IMR-90 (cell line): ENCODE data around the gene PTPRK. TPM values are rescaled to one million over a fixed set of nuclear protein-coding genes. Genes with fewer than 3 reads are reported as not detected.

Experiments used
- ATAC-seq: fragments of 200-7000 bp; cut with Tn5 transposase; 2 replicates; pipeline ENCODE4 v1.9.1; 2020; ENCODE audit warnings: low read depth, mild to moderate bottlenecking, moderate library complexity
- BruUV-seq: library from RNA; stranded (reverse); fragments of 400-500 nt; replicated peaks from 2 replicates; lab custom pipeline; 2021; lab: Mats Ljungman, UMichigan
- CTCF ChIA-PET: fragments of 300-600 bp; formaldehyde crosslinking; extraction: SDS; loops from one replicate; lab custom pipeline; 2021; ENCODE audit warnings: antibody characterized with exemption; lab: Yijun Ruan, JAX
- POLR2A ChIA-PET: fragments of 300-600 bp; sonication (Branson Sonifier 250); formaldehyde crosslinking; loops from one replicate; lab custom pipeline; 2022; ENCODE audit warnings: antibody characterized with exemption; ENCODE audit not compliant: unreplicated experiment; lab: Charles Lee
- DNase-seq: peaks from one replicate; pipeline ENCODE4 v3.0.0; 2013
- H2AFZ ChIP-seq: replicated peaks from 2 replicates; pipeline ENCODE3; 2013; ENCODE audit warnings: low read length, mild to moderate bottlenecking; ENCODE audit not compliant: poor library complexity
- H2AK5ac ChIP-seq: 2 replicates; pipeline ENCODE4 v1.6.1; 2013; ENCODE audit warnings: low read depth, low read length, inconsistent platforms
- H2AK9ac ChIP-seq: replicated peaks from 2 replicates; pipeline ENCODE3; 2013; ENCODE audit warnings: mild to moderate bottlenecking, low read depth, low read length, moderate library complexity; ENCODE audit not compliant: poor library complexity
- H2BK120ac ChIP-seq: 2 replicates; pipeline ENCODE4 v1.6.1; 2013; ENCODE audit warnings: low read depth, low read length, inconsistent platforms
- H2BK15ac ChIP-seq: 3 replicates; pipeline ENCODE4 v1.6.1; 2013; ENCODE audit warnings: low read depth, low read length, inconsistent platforms
- H2BK20ac ChIP-seq: 2 replicates; pipeline ENCODE4 v1.6.1; 2013; ENCODE audit warnings: low read depth, mild to moderate bottlenecking, inconsistent platforms, low read length, moderate library complexity
- H2BK5ac ChIP-seq: 2 replicates; pipeline ENCODE4 v1.6.1; 2013; ENCODE audit warnings: mild to moderate bottlenecking, low read depth, low read length, inconsistent platforms; ENCODE audit not compliant: poor library complexity, severe bottlenecking
- H3K14ac ChIP-seq: replicated peaks from 2 replicates; pipeline ENCODE4 v1.6.1; 2013; ENCODE audit warnings: low read depth, low read length, inconsistent platforms
- H3K18ac ChIP-seq: 2 replicates; pipeline ENCODE4 v1.6.1; 2013; ENCODE audit warnings: low read depth, low read length, control low read depth
- H3K23ac ChIP-seq: 2 replicates; pipeline ENCODE4 v1.6.1; 2013; ENCODE audit warnings: low read depth, low read length, inconsistent platforms
- H3K27ac ChIP-seq: 2 replicates; pipeline ENCODE4 v1.5.1; 2013; ENCODE audit warnings: mild to moderate bottlenecking, control low read depth, low read length; ENCODE audit not compliant: insufficient read depth
- H3K27me3 ChIP-seq: 2 replicates; pipeline ENCODE4 v1.6.1; 2013; ENCODE audit warnings: low read length; ENCODE audit not compliant: control insufficient read depth, insufficient read depth
- H3K36me3 ChIP-seq: 2 replicates; pipeline ENCODE4 v1.6.1; 2013; ENCODE audit warnings: low read length, mixed read lengths; ENCODE audit not compliant: control insufficient read depth, insufficient read depth
- H3K4ac ChIP-seq: 2 replicates; pipeline ENCODE4 v1.6.1; 2013; ENCODE audit warnings: low read depth, low read length, inconsistent platforms
- H3K4me1 ChIP-seq: 2 replicates; pipeline ENCODE4 v1.6.1; 2013; ENCODE audit warnings: low read length, mixed read lengths; ENCODE audit not compliant: control insufficient read depth, insufficient read depth
- H3K4me2 ChIP-seq: 2 replicates; pipeline ENCODE4 v1.6.1; 2013; ENCODE audit warnings: low read depth, mild to moderate bottlenecking, control low read depth, low read length, moderate library complexity
- H3K4me3 ChIP-seq: 2 replicates; pipeline ENCODE4 v1.5.1; 2013; ENCODE audit warnings: low read depth, mild to moderate bottlenecking, control low read depth, low read length, moderate library complexity; ENCODE audit not compliant: insufficient read depth
- H3K56ac ChIP-seq: 2 replicates; pipeline ENCODE4 v1.6.1; 2013; ENCODE audit warnings: low read length, inconsistent platforms; ENCODE audit not compliant: insufficient read depth; ENCODE audit errors: extremely low read depth
- H3K79me1 ChIP-seq, 2 experiments: 2 replicates each; pipeline ENCODE4 v1.6.1; 2013; ENCODE audit warnings: low read length in 2 of 2, inconsistent platforms in 1 of 2, low read depth in 1 of 2
- H3K9ac ChIP-seq: 2 replicates; pipeline ENCODE4 v1.6.1; 2013; ENCODE audit warnings: low read depth, low read length, control low read depth
- H3K9me1 ChIP-seq: 2 replicates; pipeline ENCODE4 v1.6.1; 2013; ENCODE audit warnings: low read length, inconsistent platforms; ENCODE audit not compliant: insufficient read depth
- H3K9me3 ChIP-seq: 2 replicates; pipeline ENCODE4 v1.6.1; 2013; ENCODE audit warnings: low read length; ENCODE audit not compliant: control insufficient read depth, insufficient read depth
- H4K20me1 ChIP-seq: 2 replicates; pipeline ENCODE4 v1.6.1; 2013; ENCODE audit warnings: low read length, inconsistent platforms; ENCODE audit not compliant: insufficient read depth
- H4K5ac ChIP-seq: 2 replicates; pipeline ENCODE4 v1.6.1; 2013; ENCODE audit warnings: mild to moderate bottlenecking, low read depth, low read length, control low read depth
- H4K8ac ChIP-seq, 2 experiments: 2 replicates each; pipeline ENCODE4 v1.6.1; 2013; ENCODE audit warnings: low read depth in 2 of 2, low read length in 2 of 2, control low read depth in 1 of 2, inconsistent platforms in 1 of 2
- H4K91ac ChIP-seq: 2 replicates; pipeline ENCODE4 v1.6.1; 2013; ENCODE audit warnings: low read depth, low read length, inconsistent platforms; ENCODE audit not compliant: insufficient read depth
- BHLHE40 ChIP-seq: fragments of 150-350 bp; IDR thresholded peaks from 2 replicates; pipeline ENCODE4 v1.6.1; 2016; ENCODE audit warnings: mild to moderate bottlenecking, low read depth, low read length
- CEBPB ChIP-seq: IDR thresholded peaks from 2 replicates; pipeline ENCODE4 v1.6.1; 2012; ENCODE audit warnings: low read depth, low read length, improper control_type of control experiment
- CHD1 ChIP-seq: IDR thresholded peaks from 2 replicates; pipeline ENCODE4 v1.6.1; 2012; ENCODE audit warnings: low read depth, low read length, improper control_type of control experiment
- CTCF ChIP-seq: conservative IDR thresholded peaks from 2 replicates; pipeline ENCODE4 v1.5.1; 2012; ENCODE audit warnings: mild to moderate bottlenecking, low read depth, low read length, improper control_type of control experiment
- ELK1 ChIP-seq: fragments of 150-350 bp; IDR thresholded peaks from 2 replicates; pipeline ENCODE4 v1.6.1; 2016; ENCODE audit warnings: low read depth, mild to moderate bottlenecking, low read length, moderate library complexity, borderline replicate concordance
- FOS ChIP-seq: fragments of 150-350 bp; IDR thresholded peaks from 2 replicates; pipeline ENCODE4 v1.6.1; 2016; ENCODE audit warnings: low read depth, low read length
- MAFK ChIP-seq: IDR thresholded peaks from 2 replicates; pipeline ENCODE4 v1.6.1; 2012; ENCODE audit warnings: low read depth, low read length, improper control_type of control experiment
- MAZ ChIP-seq: IDR thresholded peaks from 2 replicates; pipeline ENCODE4 v1.6.1; 2012; ENCODE audit warnings: low read depth, mild to moderate bottlenecking, low read length, improper control_type of control experiment, moderate library complexity, borderline replicate concordance
- MXI1 ChIP-seq: IDR thresholded peaks from 2 replicates; pipeline ENCODE4 v1.6.1; 2012; ENCODE audit warnings: low read depth, mild to moderate bottlenecking, low read length, moderate library complexity, borderline replicate concordance
- NFE2L2 ChIP-seq: fragments of 150-350 bp; IDR thresholded peaks from 2 replicates; pipeline ENCODE4 v1.6.1; 2016; ENCODE audit warnings: low read depth, mild to moderate bottlenecking, low read length
- POLR2A ChIP-seq: IDR thresholded peaks from 2 replicates; pipeline ENCODE4 v1.6.1; 2012; ENCODE audit warnings: mild to moderate bottlenecking, low read depth, low read length
- RAD21 ChIP-seq: IDR thresholded peaks from 2 replicates; pipeline ENCODE4 v1.6.1; 2012; ENCODE audit warnings: low read length, improper control_type of control experiment
- RCOR1 ChIP-seq: IDR thresholded peaks from 2 replicates; pipeline ENCODE4 v1.6.1; 2012; ENCODE audit warnings: mild to moderate bottlenecking, low read length, improper control_type of control experiment; ENCODE audit not compliant: insufficient replicate concordance
- RFX5 ChIP-seq: IDR thresholded peaks from 2 replicates; pipeline ENCODE4 v1.8.0; 2012; ENCODE audit warnings: low read depth, mild to moderate bottlenecking, low read length, moderate library complexity
- SMC3 ChIP-seq: fragments of 150-350 bp; IDR thresholded peaks from 2 replicates; pipeline ENCODE4 v1.6.1; 2016; ENCODE audit warnings: low read depth, mild to moderate bottlenecking, antibody characterized with exemption, low read length, moderate library complexity
- USF2 ChIP-seq: fragments of 150-350 bp; IDR thresholded peaks from 2 replicates; pipeline ENCODE4 v1.6.1; 2017; ENCODE audit warnings: mild to moderate bottlenecking, antibody characterized with exemption, low read length, low read depth
- WGBS, 2 experiments: methylation state at CpG; one replicate each; pipeline versions ENCODE4 v1.1.5 to v1.1.7; 2013; ENCODE audit warnings: missing lambda C conversion rate in 2 of 2; ENCODE audit not compliant: insufficient read length in 1 of 2; ENCODE audit errors: extremely low coverage in 2 of 2; 5-methylcytosine and 5-hydroxymethylcytosine counted together
- dilution Hi-C: fragments of 300-500 bp; cut with HindIII; formaldehyde crosslinking; loops from one replicate; pipeline ENCODE4 v1.14.3; 2018; ENCODE audit warnings: low sequenced_read_pairs; ENCODE audit not compliant: unreplicated experiment
- in situ Hi-C: fragments of 300-500 bp; cut with MboI; formaldehyde crosslinking; loops from 3 replicates; pipeline ENCODE4 v1.14.3; 2019; ENCODE audit warnings: low sequenced_read_pairs, inconsistent platforms, mixed read lengths
- intact Hi-C: fragments of 100-400 bp; cut with micrococcal nuclease; formaldehyde crosslinking; loops from 2 replicates; pipeline ENCODE4 v1.10.0; 2022
- polyA plus RNA-seq, 3 experiments: library from polyadenylated mRNA; depleted of rRNA; stranded (reverse); fragments of >200 nt; gene quantifications; 2 replicates each; pipeline ENCODE4 v1.2.3, GENCODE V29; 2012; ENCODE audit warnings: low replicate concordance in 1 of 3
- total RNA-seq: library from RNA; depleted of rRNA; stranded (reverse); fragments of >200 nt; gene quantifications from 2 replicates; pipeline ENCODE4 v1.2.3, GENCODE V29; 2012

Gene PTPRK
- total and polyA plus RNA-seq, 2 of the 4 experiments (the other 2 are of a cell fraction) = 18.0 to 80.8 TPM

- H3K4me2 ChIP-seq = no peak overlapping the region
- no peak overlapping the region for H3K4me3 ChIP-seq
- no peak overlapping the region for H3K9ac ChIP-seq
- H3K9me1 ChIP-seq = no peaks in the 10 kb centered on the region; the same call in 1 of the 2 replicates
- no peaks in the 10 kb centered on the region for H3K9me3 ChIP-seq
- H3K4ac ChIP-seq = no peak overlapping the region
- H3K4me1 ChIP-seq = no peaks in the 10 kb centered on the region; the same call in 1 of the 2 replicates
- POLR2A ChIA-PET = no interaction called here
- no peak overlapping the region for H2AK9ac ChIP-seq
- peaks cover 11 to 21% of the 10 kb centered on the region in 2 experiments; a peak in 3 of 4 replicates for H3K79me1 ChIP-seq
- no peak overlapping the region for H3K56ac ChIP-seq
- H3K27me3 ChIP-seq = no peaks in the 10 kb centered on the region
- no peak overlapping the region for H3K23ac ChIP-seq
- H2AK5ac ChIP-seq = no peak overlapping the region
- H3K27ac ChIP-seq = no peak overlapping the region
- H3K18ac ChIP-seq = no peak overlapping the region
- dilution Hi-C loops (no loop called here), intact Hi-C loops (no loop called here), in situ Hi-C loops (no loop called here)
- H2BK20ac ChIP-seq = no peak overlapping the region
- no peak overlapping the region for H4K8ac ChIP-seq
- H2AFZ ChIP-seq = no peak overlapping the region
- TF ChIP-seq NFE2L2 (no peak), USF2 (no peak), MAZ (no peak), BHLHE40 (no peak), CTCF (no peak), RCOR1 (no peak), ELK1 (no peak), CEBPB (no peak), POLR2A (no peak), CHD1 (no peak), MAFK (no peak), MXI1 (no peak), RFX5 (no peak), SMC3 (no peak), RAD21 (no peak), FOS (no peak)
- ATAC-seq (no peak), DNase-seq (no peak)
- no peak overlapping the region for H3K14ac ChIP-seq
- H4K91ac ChIP-seq = no peak overlapping the region
- H2BK15ac ChIP-seq = no peak overlapping the region
- no CpG with 5 or more reads among the region's 2 CpGs for WGBS, 2 experiments
- H4K20me1 ChIP-seq = no peaks in the 10 kb centered on the region
- H2BK5ac ChIP-seq = no peak overlapping the region
- no TSS peak for BruUV-seq
- H2BK120ac ChIP-seq = no peak overlapping the region
- CTCF ChIA-PET = no interaction called here
- no peak overlapping the region for H4K5ac ChIP-seq
- no peaks in the 10 kb centered on the region for H3K36me3 ChIP-seq
Measured at GRCh38 chr6:128199461-128199860, 320.9 kb downstream of the PTPRK start.
